Activated CD4-positive, alpha-beta T cell treated with anti-CD3 and anti-CD28 coated beads, Interleukin-2, amount 50 U/mL, for 24 hours (primary cell): Measurements from ENCODE around the gene HSFX3.
"Not testable (repeated sequence)": the region's sequence is repeated elsewhere in the genome, so short reads cannot be mapped to it uniquely, and the experiment has no call there.

ENCODE experiments used
- DNase-seq, 2 donors: peaks; one replicate each; pipeline ENCODE4 v3.0.0-alpha.2; 2020; ENCODE audit warnings: low read depth in 1 of 2, low spot score in 1 of 2

The HSFX3 gene

GRCh38 chrX:149549701-149550100 is at the start of gene HSFX3:
TSS of gene HSFX3 (minus strand) at chrX:149549924. CDS start at chrX:149549852, 72 bp downstream.
- DNase-seq = not testable (repeated sequence)

- not testable (repeated sequence) for DNase-seq
These were observed 48.9 kb upstream of the HSFX3 start for GRCh38 chrX:149598603-149599002.

- not testable (repeated sequence) for DNase-seq
These were observed 46.2 kb upstream of the HSFX3 start for GRCh38 chrX:149595943-149596342.

GRCh38 chrX:149595214-149595613 is 45.5 kb upstream of the HSFX3 start, which contains the start of gene HSFX2:
TSS of gene HSFX2 (minus strand) at chrX:149595314. CDS start at chrX:149594700, 614 bp downstream.
- DNase-seq = not testable (repeated sequence)

- DNase-seq = not testable (repeated sequence)
These were observed 41.3 kb upstream of the HSFX3 start for GRCh38 chrX:149590993-149591392.

GRCh38 chrX:149587359-149587758 is 37.6 kb upstream of the HSFX3 start, which contains the start of gene MAGEA9B:
TSS of gene MAGEA9B (minus strand) at chrX:149587459. CDS start at chrX:149583179, 4,280 bp downstream.
- not testable (repeated sequence) for DNase-seq

- not testable (repeated sequence) for DNase-seq
These were observed 35.9 kb upstream of the HSFX3 start for GRCh38 chrX:149585631-149586030.

- not testable (repeated sequence) for DNase-seq
These were observed 23.7 kb upstream of the HSFX3 start for GRCh38 chrX:149573456-149573855.

GRCh38 chrX:149572743-149573142 is 23.0 kb upstream of the HSFX3 start:
- no peak for DNase-seq

GRCh38 chrX:149571770-149572169 is 22.0 kb upstream of the HSFX3 start:
- DNase-seq = no peak

- no peak for DNase-seq
These were observed 20.9 kb upstream of the HSFX3 start for GRCh38 chrX:149570668-149571067.

GRCh38 chrX:149569770-149570169 is 20.0 kb upstream of the HSFX3 start:
- DNase-seq = no peak

GRCh38 chrX:149568701-149569296 is 19.1 kb upstream of the HSFX3 start:
- no peak for DNase-seq

GRCh38 chrX:149567621-149568417 is 18.1 kb upstream of the HSFX3 start:
- no peak for DNase-seq

- no peak for DNase-seq
These were observed 13.6 kb upstream of the HSFX3 start for GRCh38 chrX:149563359-149563758.

GRCh38 chrX:149555251-149555650 is 5.5 kb upstream of the HSFX3 start:
- not testable (repeated sequence) for DNase-seq

GRCh38 chrX:149551939-149552248 is 2.2 kb upstream of the HSFX3 start:
- DNase-seq = not testable (repeated sequence)

GRCh38 chrX:149551245-149551938 is 1.7 kb upstream of the HSFX3 start:
- DNase-seq = not testable (repeated sequence)

GRCh38 chrX:149550454-149550853 is 730 bp upstream of the HSFX3 start:
- DNase-seq = not testable (repeated sequence)

- not testable (repeated sequence) for DNase-seq
These were observed 1.9 kb downstream of the HSFX3 start for GRCh38 chrX:149547782-149548181.

GRCh38 chrX:149546962-149547361 is 2.8 kb downstream of the HSFX3 start:
- DNase-seq = not testable (repeated sequence)
